HepG2 (cell line): ENCODE data around the gene COX6B1. TPM values are rescaled to one million over a fixed set of nuclear protein-coding genes. Genes with fewer than 3 reads are reported as not detected.

Source experiments
- ATAC-seq: fragments of 200-7000 bp; cut with Tn5 transposase; 3 replicates; pipeline ENCODE4 v1.9.1; 2020; ENCODE audit warnings: mild to moderate bottlenecking, moderate library complexity
- BruUV-seq: library from RNA; stranded (reverse); fragments of 400-500 nt; replicated peaks from 2 replicates; lab custom pipeline; 2021; lab: Mats Ljungman, UMichigan
- CTCF ChIA-PET: fragments of 300-600 bp; formaldehyde crosslinking; extraction: SDS; loops from one replicate; lab custom pipeline; 2021; ENCODE audit warnings: low total read pairs, inconsistent platforms, low intra/inter-chr PET ratio; lab: Yijun Ruan, JAX
- POLR2A ChIA-PET: fragments of 350-600 bp; sonication (Branson Sonifier 250); formaldehyde crosslinking; loops from one replicate; lab custom pipeline; 2020; ENCODE audit warnings: antibody characterized with exemption, inconsistent platforms; lab: Yijun Ruan, JAX
- DNase-seq: peaks from one replicate; pipeline ENCODE4 v3.0.0-alpha.2; 2015; ENCODE audit warnings: low spot score
- FAIRE-seq: peaks from 3 replicates; lab custom pipeline; 2011; peaks lifted over from hg19 to GRCh38; lab: Jason Lieb, UNC
- H2AFZ ChIP-seq: one replicate; pipeline ENCODE4 v1.6.1; 2011; ENCODE audit warnings: low read length, inconsistent platforms
- H3K27ac ChIP-seq: fragments of 300-600 bp; 3 replicates; pipeline ENCODE4 v1.8.0; 2011; ENCODE audit warnings: mixed run types, mild to moderate bottlenecking, mixed read lengths, low read length, inconsistent platforms; ENCODE audit not compliant: insufficient read depth; ENCODE audit errors: extremely low read length
- H3K27me3 ChIP-seq, 2 experiments: fragments of 200-600 bp in 1 of 2; 2 replicates in 1 of 2; 3 replicates in 1 of 2; pipeline versions ENCODE4 v1.6.0 to v1.8.0; 2011; ENCODE audit warnings: low read length in 2 of 2, mild to moderate bottlenecking in 2 of 2, moderate library complexity in 2 of 2, inconsistent platforms in 1 of 2; ENCODE audit not compliant: insufficient read depth in 2 of 2, control insufficient read depth in 1 of 2
- H3K36me3 ChIP-seq, 2 experiments: fragments of 200-600 bp in 1 of 2; replicated peaks in 1 of 2; 2 replicates in 1 of 2; 3 replicates in 1 of 2; pipeline versions ENCODE4 v1.5.1 to v1.8.0; 2011; ENCODE audit warnings: low read length in 2 of 2, inconsistent platforms in 1 of 2; ENCODE audit not compliant: insufficient read depth in 2 of 2, control insufficient read depth in 1 of 2
- H3K4me1 ChIP-seq: 2 replicates; pipeline ENCODE4 v1.5.1; 2012; ENCODE audit warnings: low read length, inconsistent platforms; ENCODE audit not compliant: insufficient read depth
- H3K4me2 ChIP-seq: 2 replicates; pipeline ENCODE4 v1.6.0; 2011; ENCODE audit warnings: low read depth, low read length, inconsistent platforms
- H3K4me3 ChIP-seq, 3 experiments: fragments of 200-600 bp in 1 of 3; sonication (generic), shearing (Covaris generic) in 1 of 3; replicated peaks in 1 of 3; 2 replicates each; pipeline ENCODE4 v1.5.1; 2011 to 2016; ENCODE audit warnings: low read length in 3 of 3, inconsistent platforms in 2 of 3, low read depth in 2 of 3, mild to moderate bottlenecking in 2 of 3, control low read depth in 1 of 3, mixed read lengths in 1 of 3; ENCODE audit not compliant: insufficient read depth in 1 of 3
- H3K79me2 ChIP-seq: one replicate; pipeline ENCODE4 v1.6.1; 2011; ENCODE audit warnings: low read length, inconsistent platforms; ENCODE audit not compliant: insufficient read depth
- H3K9ac ChIP-seq: 2 replicates; pipeline ENCODE4 v1.6.0; 2011; ENCODE audit warnings: mild to moderate bottlenecking, low read depth, low read length, inconsistent platforms; ENCODE audit not compliant: insufficient read depth
- H3K9me3 ChIP-seq: 2 replicates; pipeline ENCODE4 v1.5.1; 2012; ENCODE audit warnings: mild to moderate bottlenecking, low read length
- H4K20me1 ChIP-seq: 2 replicates; pipeline ENCODE4 v1.6.0; 2011; ENCODE audit warnings: inconsistent platforms, mild to moderate bottlenecking, low read length, moderate library complexity; ENCODE audit not compliant: insufficient read depth
- ATM ChIP-seq: fragments of 450-650 bp; IDR thresholded peaks from 2 replicates; pipeline ENCODE4 v1.7.1; 2017; ENCODE audit warnings: mild to moderate bottlenecking, borderline replicate concordance
- HBP1 ChIP-seq: IDR thresholded peaks from 2 replicates; pipeline ENCODE4 v1.6.1; 2016; ENCODE audit warnings: low read depth, control low read depth
- KDM3A ChIP-seq: IDR thresholded peaks from 2 replicates; pipeline ENCODE4 v1.6.1; 2018; ENCODE audit warnings: low read depth, missing compliant biosample characterization
- KDM5A ChIP-seq: fragments of 200-600 bp; sonication (generic); IDR thresholded peaks from 2 replicates; pipeline ENCODE4 v1.7.0; 2018; ENCODE audit warnings: antibody characterized with exemption, mild to moderate bottlenecking, low read length, borderline replicate concordance
- KLF15 ChIP-seq: sonication (generic); formaldehyde crosslinking; IDR thresholded peaks from 2 replicates; pipeline ENCODE4 v1.8.1; 2023; ENCODE audit warnings: borderline replicate concordance, mild to moderate bottlenecking, inconsistent platforms, missing genetic modification reagents, mixed read lengths
- KLF16 ChIP-seq, 2 experiments: sonication (generic) in 1 of 2; formaldehyde crosslinking in 1 of 2; IDR thresholded peaks; 2 replicates each; pipeline versions ENCODE4 v1.6.1 to v1.8.0; 2016 to 2023; ENCODE audit warnings: missing genetic modification reagents in 2 of 2, missing compliant biosample characterization in 1 of 2
- MXI1 ChIP-seq: IDR thresholded peaks from 3 replicates; pipeline ENCODE4 v1.6.1; 2012; ENCODE audit warnings: low read depth, low read length, inconsistent platforms, borderline replicate concordance
- SP5 ChIP-seq: IDR thresholded peaks from 2 replicates; pipeline ENCODE4 v1.6.1; 2016; ENCODE audit warnings: low read depth, borderline replicate concordance
- SYNCRIP ChIP-seq: fragments of 200-400 bp; formaldehyde crosslinking; IDR thresholded peaks from 2 replicates; pipeline ENCODE4 v1.6.1; 2018; ENCODE audit warnings: mild to moderate bottlenecking, low read depth, low read length; ENCODE audit not compliant: insufficient read depth
- THAP7 ChIP-seq: sonication (generic); formaldehyde crosslinking; IDR thresholded peaks from 2 replicates; pipeline ENCODE4 v1.8.1; 2023; ENCODE audit warnings: mild to moderate bottlenecking, missing genetic modification reagents
- ZBTB7B ChIP-seq: sonication (generic); formaldehyde crosslinking; IDR thresholded peaks from 2 replicates; pipeline ENCODE4 v1.4.0; 2020; ENCODE audit warnings: missing genetic modification reagents
- ZNF879 ChIP-seq: sonication (generic); formaldehyde crosslinking; IDR thresholded peaks from 2 replicates; pipeline ENCODE4 v1.8.1; 2023; ENCODE audit warnings: missing genetic modification reagents
- WGBS: methylation state at CpG from one replicate; pipeline ENCODE4 v1.1.6; 2017; ENCODE audit warnings: low lambda C conversion rate; 5-methylcytosine and 5-hydroxymethylcytosine counted together
- in situ Hi-C: cut with HindIII; loops from 2 replicates; pipeline ENCODE4 v1.10.0; 2017; ENCODE audit warnings: low pct_unique_long_range_greater_than_20kb; ENCODE audit not compliant: extremely low pct_ligation_motif_present
- intact Hi-C: fragments of 100-400 bp; cut with micrococcal nuclease; formaldehyde crosslinking; loops from one replicate; pipeline ENCODE4 v1.10.0; 2022; ENCODE audit not compliant: unreplicated experiment
- polyA plus RNA-seq, 8 experiments: library from polyadenylated mRNA; depleted of rRNA in 3 of 8; stranded (reverse) in 7 of 8; unstranded in 1 of 8; fragments of >200 nt; fragmentation: Illumina TruSeq in 4 of 8; extraction: Trizol in 4 of 8; gene quantifications; 2 replicates each; pipeline versions ENCODE4 v1.2.1 to v1.2.3, GENCODE V29; 2011 to 2016; ENCODE audit warnings: low read depth in 4 of 8, missing spikeins in 1 of 8, mixed read lengths in 1 of 8; ENCODE audit not compliant: insufficient read depth in 1 of 8
- total RNA-seq, 5 experiments: library from RNA; depleted of rRNA; stranded (reverse); fragments of >200 nt; fragmentation: Illumina TruSeq; extraction: Trizol; gene quantifications; 2 replicates each; pipeline ENCODE4 v1.2.3, GENCODE V29; 2016; ENCODE audit warnings: low read depth in 1 of 5
- TF ChIP-seq, protein P1 (sequence below): sonication (generic); formaldehyde crosslinking; IDR thresholded peaks from 2 replicates; pipeline ENCODE4 v1.4.0; 2020; ENCODE audit warnings: missing genetic modification reagents

Gene COX6B1
- total and polyA plus RNA-seq, 2 of the 13 experiments (the other 11 are each of a cell fraction or from before 2014, with no cell fraction given) = 481 to 487 TPM

DNA sequence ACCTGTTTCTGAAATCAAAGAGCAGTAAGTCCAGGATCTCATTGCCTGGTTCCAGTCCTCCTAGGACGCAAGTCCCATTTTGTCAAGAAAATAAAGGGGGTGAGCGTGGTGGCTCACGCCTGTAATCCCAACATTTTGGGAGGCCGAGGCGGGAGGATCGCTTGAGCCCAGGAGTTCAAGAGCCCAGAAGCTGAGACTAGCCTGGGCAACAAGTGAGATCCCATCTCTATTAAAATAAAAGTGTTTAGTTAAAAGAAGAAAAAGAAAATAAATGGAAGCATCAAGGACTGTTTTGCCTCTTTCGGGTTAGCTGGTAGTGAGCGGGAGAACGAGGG, 35.9 kb upstream of the COX6B1 start (continued):
- TF ChIP-seq SYNCRIP (no peak), SP5 (no peak), ATM (no peak)

DNA sequence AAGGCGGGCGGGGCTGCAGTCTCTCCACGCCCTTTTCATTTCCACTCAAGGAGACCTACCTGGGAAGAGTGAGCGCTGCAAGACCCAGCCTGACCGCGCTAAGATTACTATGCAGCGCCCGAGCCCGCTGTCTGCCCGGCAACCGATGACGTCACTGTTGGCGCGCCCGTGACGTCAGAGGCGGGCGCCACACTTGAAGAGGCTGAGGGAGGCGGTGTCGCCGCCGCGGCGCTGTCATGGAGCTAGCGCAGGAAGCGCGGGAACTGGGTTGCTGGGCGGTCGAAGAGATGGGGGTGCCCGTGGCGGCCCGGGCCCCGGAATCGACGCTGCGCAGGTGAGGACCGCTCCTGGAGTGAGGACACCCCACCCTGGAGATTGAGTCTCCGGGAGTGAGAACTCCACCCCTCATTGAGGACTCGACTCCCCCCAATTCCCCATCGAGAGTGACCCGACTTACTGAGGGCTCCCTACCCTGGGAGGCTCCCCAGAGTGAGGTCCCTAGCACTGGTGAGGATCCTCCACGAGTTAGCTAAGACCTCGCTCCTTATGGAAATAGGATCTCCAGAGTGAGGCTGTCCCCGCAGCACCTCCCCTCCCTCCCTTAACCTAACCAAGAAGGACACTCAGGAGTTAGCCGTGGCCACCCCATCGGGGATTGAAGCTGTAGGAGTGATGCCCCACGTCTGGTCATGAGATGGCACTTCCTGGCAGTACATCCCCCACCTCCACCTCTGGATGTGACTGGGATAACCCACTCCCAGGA, 35.4 kb upstream of the COX6B1 start, which contains the start of gene HAUS5:
Gene HAUS5, plus strand, starts transcription at position 177 of the 763 bp plus-strand sequence. Its CDS starts 60 bp downstream, at position 237.
- WGBS = 3% methylated on average over 6 of the region's 47 CpGs
- Histone ChIP-seq H3K36me3 (peaks cover 3 to 14% of the 10 kb centered on the region in 2 experiments; a peak in 3 of 5 replicates), H2AFZ (peak within 1 kb of the TSS; percentile 66), H3K9ac (peak within 1 kb of the TSS; percentile 84), H4K20me1 (no peaks in the 10 kb centered on the region), H3K27ac (peak within 1 kb of the TSS; percentile 53), H3K27me3 (no peaks in the 10 kb centered on the region; a peak in 1 of 5 replicates), H3K4me1 (peaks cover 24% of the 10 kb centered on the region), H3K9me3 (peaks cover 6% of the 10 kb centered on the region; the same call in 1 of the 2 replicates), H3K4me3 (peak within 1 kb of the TSS; percentile 64 to 80 (median 67)), H3K79me2 (no peaks in the 10 kb centered on the region), H3K4me2 (peak within 1 kb of the TSS; percentile 100)
- FAIRE-seq = peak; percentile 77
- ChIA-PET CTCF (no interaction called here), POLR2A (interaction anchor here (0.8 to 1.4 kb wide), 8 partner anchors 9 to 128 kb away, joined by 3 to 5 read pairs (median 4); partner anchors contain the start of genes COX6B1 and RBM42)
- no TSS peak for BruUV-seq
- peak; percentile 91 for ATAC-seq
- peak; percentile 83 for DNase-seq
- intact Hi-C loops = loop anchor here (10.0 kb wide), 1 partner anchor 58 kb away; no protein-coding TSS in a partner anchor
- in situ Hi-C loops = no loop called here
- TF ChIP-seq HBP1 (CRISPR knock-in tag) (peak; percentile 93), MXI1 (peak; percentile 93; the same call in 2 of the 3 replicates), KLF16 (CRISPR knock-in tag; IDR thresholded peaks at IDR 0.05) (peak in 1 of 2 experiments; percentile 86; a peak in 2 of 4 replicates), THAP7 (CRISPR knock-in tag) (no peak), ZBTB7B (0 out of 2 replicates have a peak, but pooled peaks have one; percentile 39), KLF15 (no peak), KDM5A (peak; percentile 81; the same call in 1 of the 2 replicates), KDM3A (CRISPR knock-in tag) (peak; percentile 60; the same call in 1 of the 2 replicates), ZNF879 (CRISPR knock-in tag) (no peak)
- TF ChIP-seq, protein P1, sequence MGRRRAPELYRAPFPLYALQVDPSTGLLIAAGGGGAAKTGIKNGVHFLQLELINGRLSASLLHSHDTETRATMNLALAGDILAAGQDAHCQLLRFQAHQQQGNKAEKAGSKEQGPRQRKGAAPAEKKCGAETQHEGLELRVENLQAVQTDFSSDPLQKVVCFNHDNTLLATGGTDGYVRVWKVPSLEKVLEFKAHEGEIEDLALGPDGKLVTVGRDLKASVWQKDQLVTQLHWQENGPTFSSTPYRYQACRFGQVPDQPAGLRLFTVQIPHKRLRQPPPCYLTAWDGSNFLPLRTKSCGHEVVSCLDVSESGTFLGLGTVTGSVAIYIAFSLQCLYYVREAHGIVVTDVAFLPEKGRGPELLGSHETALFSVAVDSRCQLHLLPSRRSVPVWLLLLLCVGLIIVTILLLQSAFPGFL (CRISPR knock-in tag) = no peak
